ENCODE measurements around the gene ABLIM1.

- TF ChIP-seq CTCF (IDR thresholded peaks at IDR 0.05): no peak
- TF ChIP-seq EP300 (IDR thresholded peaks at IDR 0.05): no peak
Observed at GRCh38 chr10:114698271-114699061, 40.4 kb upstream of the ABLIM1 start.

Measured in esophagus muscularis mucosa (tissue), 3 donors.